GM10248 (cell line): Measurements from ENCODE around the gene SAMD4A.

ENCODE experiments used
- CTCF ChIA-PET: fragments of 300-600 bp; sonication (Branson Sonifier 250); formaldehyde crosslinking; extraction: SDS; loops from one replicate; lab custom pipeline; 2021; ENCODE audit warnings: antibody characterized with exemption; lab: Yijun Ruan, JAX
- POLR2A ChIA-PET: fragments of 350-650 bp; sonication (Branson Sonifier 250); formaldehyde crosslinking; extraction: SDS; loops from one replicate; lab custom pipeline; 2020; ENCODE audit warnings: antibody characterized with exemption; lab: Yijun Ruan, JAX
- DNase-seq: peaks from one replicate; pipeline ENCODE4 v3.0.0; 2012; ENCODE audit errors: extremely low spot score
- TF ChIP-seq, protein P1 (sequence below): IDR thresholded peaks from 2 replicates; pipeline ENCODE4 v1.5.1; 2012; ENCODE audit warnings: mild to moderate bottlenecking, low read depth; ENCODE audit errors: extremely low read depth, missing control alignments, control extremely low read depth

Gene SAMD4A

DNA sequence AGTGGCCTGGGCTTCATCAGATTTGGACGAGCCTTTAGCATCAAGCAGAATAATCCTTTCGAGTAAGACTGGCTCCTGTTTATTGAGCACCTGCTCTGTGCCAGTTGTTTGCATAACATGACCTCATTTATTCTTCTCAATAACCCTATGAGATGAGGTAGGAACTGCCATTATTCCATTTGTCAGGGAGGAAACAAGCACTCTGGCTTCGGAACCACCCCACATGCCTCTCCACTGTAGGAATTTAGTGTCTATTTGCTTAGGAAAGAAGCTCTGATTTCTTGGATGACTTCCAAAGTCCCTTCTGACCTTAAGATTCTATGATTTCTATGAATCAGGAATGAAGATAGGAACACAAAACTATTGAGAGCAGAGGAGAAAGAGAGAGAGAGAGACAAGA is 11.0 kb downstream of the SAMD4A start:
- POLR2A ChIA-PET = no interaction called here
- CTCF ChIA-PET = interaction anchor here (1.3 to 1.4 kb wide), 2 partner anchors 12 to 13 kb away, joined by 4 read pairs; no protein-coding TSS in a partner anchor
- TF ChIP-seq, protein P1, sequence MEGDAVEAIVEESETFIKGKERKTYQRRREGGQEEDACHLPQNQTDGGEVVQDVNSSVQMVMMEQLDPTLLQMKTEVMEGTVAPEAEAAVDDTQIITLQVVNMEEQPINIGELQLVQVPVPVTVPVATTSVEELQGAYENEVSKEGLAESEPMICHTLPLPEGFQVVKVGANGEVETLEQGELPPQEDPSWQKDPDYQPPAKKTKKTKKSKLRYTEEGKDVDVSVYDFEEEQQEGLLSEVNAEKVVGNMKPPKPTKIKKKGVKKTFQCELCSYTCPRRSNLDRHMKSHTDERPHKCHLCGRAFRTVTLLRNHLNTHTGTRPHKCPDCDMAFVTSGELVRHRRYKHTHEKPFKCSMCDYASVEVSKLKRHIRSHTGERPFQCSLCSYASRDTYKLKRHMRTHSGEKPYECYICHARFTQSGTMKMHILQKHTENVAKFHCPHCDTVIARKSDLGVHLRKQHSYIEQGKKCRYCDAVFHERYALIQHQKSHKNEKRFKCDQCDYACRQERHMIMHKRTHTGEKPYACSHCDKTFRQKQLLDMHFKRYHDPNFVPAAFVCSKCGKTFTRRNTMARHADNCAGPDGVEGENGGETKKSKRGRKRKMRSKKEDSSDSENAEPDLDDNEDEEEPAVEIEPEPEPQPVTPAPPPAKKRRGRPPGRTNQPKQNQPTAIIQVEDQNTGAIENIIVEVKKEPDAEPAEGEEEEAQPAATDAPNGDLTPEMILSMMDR = no peak
- DNase-seq = no peak

DNA sequence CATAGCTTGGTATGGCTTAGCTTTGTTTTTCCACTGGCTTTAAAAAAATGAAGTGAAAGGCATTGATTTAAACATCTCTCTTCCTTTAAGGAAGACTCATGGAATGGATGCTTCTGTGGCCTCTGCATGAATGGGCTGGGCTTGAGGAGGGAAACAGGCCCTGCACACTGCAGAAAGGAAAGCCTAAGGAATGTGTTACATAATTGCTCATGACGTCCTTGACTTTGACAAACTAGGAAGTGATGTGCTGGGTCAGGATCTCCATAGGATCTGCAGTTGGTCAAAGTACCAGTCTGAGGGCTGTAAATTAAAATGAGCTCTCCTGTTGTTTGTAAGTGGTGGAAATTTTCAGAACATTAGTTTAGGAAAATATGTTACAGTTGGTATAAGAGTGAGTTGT is 12.7 kb downstream of the SAMD4A start:
- TF ChIP-seq, protein P1 = no peak
- CTCF ChIA-PET = interaction anchor here (1.1 to 2.3 kb wide), 7 partner anchors 11 to 194 kb away, joined by 3 to 9 read pairs (median 3); no protein-coding TSS in a partner anchor
- POLR2A ChIA-PET = no interaction called here
- DNase-seq = no peak

DNA sequence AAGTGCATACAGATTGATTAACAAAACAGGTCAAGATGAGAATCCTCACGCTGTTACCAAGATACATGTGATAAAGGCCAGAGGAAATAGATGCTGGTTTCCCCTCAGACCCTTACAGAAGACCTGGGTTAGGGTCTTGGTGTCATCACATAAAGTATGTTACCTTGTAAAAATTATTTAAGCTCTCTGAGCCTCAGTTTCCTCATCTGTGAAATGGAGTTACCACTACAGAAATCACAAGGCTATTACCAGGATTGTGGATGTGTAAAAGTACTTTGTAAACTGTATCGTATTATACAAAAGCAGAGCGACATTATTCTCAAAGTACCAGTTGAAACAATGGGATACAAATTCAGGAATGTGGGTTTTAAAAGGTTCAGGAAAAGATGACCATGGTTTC is 14.0 kb downstream of the SAMD4A start:
- ChIA-PET POLR2A (no interaction called here), CTCF (interaction anchor here (1.2 to 2.3 kb wide), 3 partner anchors 12 to 193 kb away, joined by 3 to 9 read pairs (median 4); no protein-coding TSS in a partner anchor)
- TF ChIP-seq, protein P1 = no peak
- DNase-seq = no peak

DNA sequence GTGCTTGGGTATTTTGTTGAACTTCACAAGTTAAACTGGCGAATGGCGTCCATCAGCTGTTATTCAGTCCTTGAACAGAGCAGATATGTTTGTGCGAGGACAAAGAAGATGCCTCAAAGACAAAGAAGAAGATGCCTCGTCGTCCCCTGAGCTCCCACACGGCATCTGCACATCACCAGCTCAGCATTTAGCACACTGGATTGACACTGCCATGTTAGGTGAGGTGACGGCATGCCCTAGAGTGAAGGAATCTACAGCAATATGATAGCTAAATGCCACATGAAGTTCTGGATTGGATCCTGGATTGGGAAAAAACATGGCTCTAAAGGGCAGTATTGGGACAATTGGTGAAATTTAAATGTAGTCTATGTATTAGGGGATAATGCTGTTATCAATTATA is 15.4 kb downstream of the SAMD4A start:
- CTCF ChIA-PET = interaction anchor here (1.0 to 2.0 kb wide), 8 partner anchors 8 to 192 kb away, joined by 3 to 8 read pairs (median 4); partner anchors contain the start of gene SAMD4A
- DNase-seq = no peak
- TF ChIP-seq, protein P1 = no peak
- POLR2A ChIA-PET = no interaction called here

DNA sequence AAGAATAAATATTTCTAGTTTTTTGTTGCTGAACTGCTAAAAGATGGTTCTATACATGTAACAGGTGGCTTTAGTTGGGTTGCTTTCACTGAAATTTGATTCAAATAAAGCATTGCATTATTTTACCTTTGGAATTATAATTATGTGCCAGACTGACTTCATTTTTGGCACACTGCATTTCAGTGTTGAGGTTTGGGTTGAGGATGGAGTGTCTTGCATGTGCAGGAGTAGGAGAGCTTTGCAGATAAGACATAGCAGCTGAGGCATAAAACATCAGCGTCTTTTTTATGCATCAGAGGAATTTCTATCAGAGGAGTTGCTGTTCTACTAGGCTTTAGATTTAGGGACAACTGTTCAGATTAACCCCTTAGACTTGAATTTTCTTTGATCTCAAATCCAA is 17.2 kb downstream of the SAMD4A start:
- TF ChIP-seq, protein P1 = no peak
- ChIA-PET POLR2A (no interaction called here), CTCF (interaction anchor here (0.9 kb wide), 1 partner anchor 189 kb away, joined by 3 read pairs; no protein-coding TSS in a partner anchor)
- DNase-seq = no peak

DNA sequence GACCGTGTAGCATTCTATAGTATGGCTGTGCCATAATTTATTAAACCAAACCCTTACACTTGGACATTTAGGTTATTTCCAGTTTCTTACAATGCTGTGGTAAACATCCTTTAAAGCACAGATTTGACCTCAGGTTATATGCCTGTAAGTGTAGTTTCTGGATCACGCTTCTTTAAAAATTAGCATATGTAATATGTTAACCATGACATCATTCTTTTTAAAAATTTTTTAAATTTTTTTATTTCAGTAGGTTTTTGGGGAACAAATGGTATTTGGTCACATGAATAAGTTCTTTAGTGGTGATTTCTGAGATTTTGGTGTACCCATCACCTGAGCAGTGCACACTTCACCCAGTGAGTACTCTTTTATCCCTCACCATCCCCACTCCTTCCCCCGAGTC is 18.3 kb downstream of the SAMD4A start:
- DNase-seq = no peak
- TF ChIP-seq, protein P1 = no peak
- POLR2A ChIA-PET = no interaction called here

More for the DNA sequence above, 18.3 kb downstream of the SAMD4A start:
- CTCF ChIA-PET = no interaction called here
